Neural crest cell (in vitro differentiated cells): ENCODE results near the gene GBP5. TPM values are rescaled to one million over a fixed set of nuclear protein-coding genes. Genes with fewer than 3 reads are reported as not detected.
"Not testable (repeated sequence)": the region's sequence is repeated elsewhere in the genome, so short reads cannot be mapped to it uniquely, and the experiment has no call there.

Source experiments
- DNase-seq: peaks from one replicate; pipeline ENCODE4 v3.0.0; 2021; ENCODE audit warnings: low read depth, mixed read lengths, low spot score
- H3K27ac Mint-ChIP-seq: one replicate; pipeline ENCODE4 v1.8.0; 2021; ENCODE audit warnings: mild to moderate bottlenecking, mixed read lengths; ENCODE audit not compliant: unreplicated experiment
- H3K27me3 Mint-ChIP-seq: 2 replicates; pipeline ENCODE4 v1.8.0; 2021; ENCODE audit warnings: low read depth, mild to moderate bottlenecking, mixed read lengths
- H3K36me3 Mint-ChIP-seq: 2 replicates; pipeline ENCODE4 v1.8.0; 2021; ENCODE audit warnings: low read depth, mild to moderate bottlenecking, mixed read lengths
- H3K4me1 Mint-ChIP-seq: 2 replicates; pipeline ENCODE4 v1.8.0; 2021; ENCODE audit warnings: mixed read lengths
- H3K4me3 Mint-ChIP-seq: one replicate; pipeline ENCODE4 v1.8.0; 2021; ENCODE audit warnings: mild to moderate bottlenecking, mixed read lengths
- H3K9me3 Mint-ChIP-seq: 2 replicates; pipeline ENCODE4 v1.8.0; 2021; ENCODE audit warnings: mixed read lengths
- CTCF ChIP-seq: fragments of 200-600 bp; sonication (generic); conservative IDR thresholded peaks from 2 replicates; pipeline ENCODE4 v1.5.0; 2021; ENCODE audit warnings: antibody characterized with exemption, mild to moderate bottlenecking
- long read RNA-seq: library from polyadenylated mRNA; unstranded; transcript quantifications from one replicate; pipeline ENCODE4 v2.0.0, GENCODE V29; 2020
- total RNA-seq: library from RNA; stranded (reverse); gene quantifications from 2 replicates; pipeline ENCODE4 v1.2.1, GENCODE V29; 2021

Gene GBP5
- total RNA-seq: not detected in 2 replicates
- long read RNA-seq: 0 reads

GRCh38 chr1:89272269-89273041, at the start of gene GBP5:
Gene GBP5 (minus strand): TSS chr1:89272860. CDS start chr1:89269555, 3,305 bp downstream.
- H3K27me3 Mint-ChIP-seq, DNase-seq, H3K4me1 Mint-ChIP-seq, H3K36me3 Mint-ChIP-seq, H3K27ac Mint-ChIP-seq, H3K9me3 Mint-ChIP-seq, H3K4me3 Mint-ChIP-seq: not testable (repeated sequence)

GRCh38 chr1:89322402-89322801, 49.7 kb upstream of the GBP5 start:
- DNase-seq: no peak
- Mint-ChIP-seq H3K9me3 (peaks cover 12% of the 10 kb centered on the region), H3K27me3 (peaks cover 36% of the 10 kb centered on the region), H3K4me3 (no peak overlapping the region), H3K4me1 (no peaks in the 10 kb centered on the region), H3K27ac (no peak overlapping the region), H3K36me3 (no peaks in the 10 kb centered on the region)
- no peak for TF ChIP-seq CTCF

- Mint-ChIP-seq H3K4me3 (no peak overlapping the region), H3K27ac (no peak overlapping the region), H3K36me3 (peaks cover 3% of the 10 kb centered on the region), H3K27me3 (peaks cover 3% of the 10 kb centered on the region), H3K9me3 (peaks cover 4% of the 10 kb centered on the region), H3K4me1 (peaks cover 9% of the 10 kb centered on the region)
- no peak for DNase-seq
- TF ChIP-seq CTCF: no peak
Observed at GRCh38 chr1:89312572-89312971, 39.9 kb upstream of the GBP5 start.

- Mint-ChIP-seq H3K27me3 (no peaks in the 10 kb centered on the region), H3K4me1 (peaks cover 9% of the 10 kb centered on the region), H3K4me3 (no peak overlapping the region), H3K36me3 (peaks cover 3% of the 10 kb centered on the region), H3K27ac (no peak overlapping the region), H3K9me3 (peaks cover 4% of the 10 kb centered on the region)
- no peak for DNase-seq
- no peak for TF ChIP-seq CTCF
Observed at GRCh38 chr1:89311757-89312156, 39.1 kb upstream of the GBP5 start.

- peaks cover 9% of the 10 kb centered on the region for H3K4me1 Mint-ChIP-seq
- H3K9me3 Mint-ChIP-seq: peaks cover 4% of the 10 kb centered on the region
- peaks cover 3% of the 10 kb centered on the region for H3K36me3 Mint-ChIP-seq
Observed at GRCh38 chr1:89310976-89311375, 38.3 kb upstream of the GBP5 start.

More at GRCh38 chr1:89310976-89311375, 38.3 kb upstream of the GBP5 start:
- DNase-seq: no peak
- Mint-ChIP-seq H3K27ac (no peak overlapping the region), H3K27me3 (no peaks in the 10 kb centered on the region), H3K4me3 (no peak overlapping the region)
- no peak for TF ChIP-seq CTCF
